SJCRH30 (cell line): ENCODE measurements around the gene CDX1. TPM values are rescaled to one million over a fixed set of nuclear protein-coding genes. Genes with fewer than 3 reads are reported as not detected.

Experiments
- DNase-seq, 2 experiments: peaks; one replicate each; pipeline ENCODE4 v3.0.0-alpha.2; 2015 to 2020
- H3K27ac ChIP-seq: fragments of 250-450 bp; sonication (Bioruptor Pico); 2 replicates; pipeline ENCODE4 v1.5.1; 2020; ENCODE audit warnings: mild to moderate bottlenecking, moderate library complexity
- H3K27me3 ChIP-seq: fragments of 250-450 bp; sonication (Bioruptor Pico); 2 replicates; pipeline ENCODE4 v1.5.1; 2020; ENCODE audit warnings: mild to moderate bottlenecking, moderate library complexity
- H3K36me3 ChIP-seq: fragments of 250-450 bp; sonication (Bioruptor Pico); 2 replicates; pipeline ENCODE4 v1.5.1; 2020; ENCODE audit warnings: mild to moderate bottlenecking, moderate library complexity
- H3K4me1 ChIP-seq: fragments of 250-450 bp; sonication (Bioruptor Pico); 2 replicates; pipeline ENCODE4 v1.5.1; 2020; ENCODE audit warnings: mild to moderate bottlenecking, moderate library complexity
- H3K4me3 ChIP-seq: fragments of 250-450 bp; sonication (Bioruptor Pico); 2 replicates; pipeline ENCODE4 v1.5.1; 2020; ENCODE audit warnings: mild to moderate bottlenecking, moderate library complexity
- H3K9me3 ChIP-seq: fragments of 250-450 bp; sonication (Bioruptor Pico); replicated peaks from 2 replicates; pipeline ENCODE4 v1.5.1; 2020; ENCODE audit warnings: mild to moderate bottlenecking, moderate library complexity
- total RNA-seq: library from RNA; depleted of rRNA; stranded (reverse); fragments of >200 nt; shearing (Covaris generic); gene quantifications from 2 replicates; pipeline ENCODE4 v1.2.3, GENCODE V29; 2014

CDX1 gene
- total RNA-seq, 1 experiment from 2014 or later, result not detected

GRCh38 chr5:150126199-150126920 lies 40.2 kb upstream of the CDX1 start:
- no peak overlapping the region for H3K27ac ChIP-seq
- no peak for DNase-seq
- H3K9me3 ChIP-seq, result no peaks in the 10 kb centered on the region
- no peaks in the 10 kb centered on the region for H3K36me3 ChIP-seq
- H3K27me3 ChIP-seq, result no peaks in the 10 kb centered on the region
- no peaks in the 10 kb centered on the region for H3K4me1 ChIP-seq
- no peak overlapping the region for H3K4me3 ChIP-seq

GRCh38 chr5:150126921-150127265 lies 39.7 kb upstream of the CDX1 start:
- H3K27me3 ChIP-seq, result no peaks in the 10 kb centered on the region
- H3K36me3 ChIP-seq, result no peaks in the 10 kb centered on the region
- no peak for DNase-seq
- no peak overlapping the region for H3K27ac ChIP-seq
- H3K4me1 ChIP-seq, result no peaks in the 10 kb centered on the region
- H3K4me3 ChIP-seq, result no peak overlapping the region
- no peaks in the 10 kb centered on the region for H3K9me3 ChIP-seq

- Histone ChIP-seq H3K36me3 (no peaks in the 10 kb centered on the region), H3K4me3 (no peak overlapping the region), H3K9me3 (no peaks in the 10 kb centered on the region), H3K27ac (no peak overlapping the region), H3K4me1 (no peaks in the 10 kb centered on the region), H3K27me3 (no peaks in the 10 kb centered on the region)
- no peak for DNase-seq
Measured at GRCh38 chr5:150129454-150129812, 37.1 kb upstream of the CDX1 start.

GRCh38 chr5:150129813-150130492 lies 36.6 kb upstream of the CDX1 start:
- no peaks in the 10 kb centered on the region for H3K36me3 ChIP-seq
- DNase-seq, result peak; percentile 62 to 73

GRCh38 chr5:150130493-150130922 lies 36.1 kb upstream of the CDX1 start:
- Histone ChIP-seq H3K4me3 (no peak overlapping the region), H3K36me3 (no peaks in the 10 kb centered on the region), H3K27ac (no peak overlapping the region), H3K9me3 (no peaks in the 10 kb centered on the region), H3K27me3 (no peaks in the 10 kb centered on the region), H3K4me1 (no peaks in the 10 kb centered on the region)
- no peak for DNase-seq

More at GRCh38 chr5:150129813-150130492, 36.6 kb upstream of the CDX1 start:
- no peak overlapping the region for H3K27ac ChIP-seq
- H3K4me1 ChIP-seq, result no peaks in the 10 kb centered on the region
- no peak overlapping the region for H3K4me3 ChIP-seq
- H3K27me3 ChIP-seq, result no peaks in the 10 kb centered on the region
- H3K9me3 ChIP-seq, result no peaks in the 10 kb centered on the region

GRCh38 chr5:150131461-150131860 lies 35.1 kb upstream of the CDX1 start:
- no peak overlapping the region for H3K4me3 ChIP-seq
- H3K4me1 ChIP-seq, result no peaks in the 10 kb centered on the region
- H3K9me3 ChIP-seq, result no peaks in the 10 kb centered on the region
- no peaks in the 10 kb centered on the region for H3K27me3 ChIP-seq
- no peak for DNase-seq
- H3K36me3 ChIP-seq, result no peaks in the 10 kb centered on the region
- no peak overlapping the region for H3K27ac ChIP-seq

GRCh38 chr5:150131978-150132694 lies 34.4 kb upstream of the CDX1 start:
- H3K4me1 ChIP-seq, result peaks cover 2% of the 10 kb centered on the region; the same call in 1 of the 2 replicates
- H3K4me3 ChIP-seq, result no peak overlapping the region
- no peaks in the 10 kb centered on the region for H3K27me3 ChIP-seq
- H3K36me3 ChIP-seq, result no peaks in the 10 kb centered on the region
- DNase-seq, result no peak
- H3K27ac ChIP-seq, result no peak overlapping the region
- no peaks in the 10 kb centered on the region for H3K9me3 ChIP-seq

GRCh38 chr5:150132740-150133139 lies 33.8 kb upstream of the CDX1 start:
- Histone ChIP-seq H3K27ac (no peak overlapping the region), H3K36me3 (no peaks in the 10 kb centered on the region), H3K4me1 (peaks cover 8% of the 10 kb centered on the region; the same call in 1 of the 2 replicates), H3K4me3 (no peak overlapping the region), H3K9me3 (no peaks in the 10 kb centered on the region), H3K27me3 (no peaks in the 10 kb centered on the region)
- DNase-seq, result no peak

GRCh38 chr5:150133581-150134197 lies 32.9 kb upstream of the CDX1 start:
- Histone ChIP-seq H3K36me3 (no peaks in the 10 kb centered on the region), H3K27me3 (no peaks in the 10 kb centered on the region), H3K9me3 (no peaks in the 10 kb centered on the region), H3K4me3 (no peak overlapping the region), H3K27ac (no peak overlapping the region), H3K4me1 (peaks cover 18% of the 10 kb centered on the region)
- DNase-seq, result no peak

- Histone ChIP-seq H3K4me3 (no peak overlapping the region), H3K36me3 (no peaks in the 10 kb centered on the region), H3K4me1 (peaks cover 23% of the 10 kb centered on the region), H3K27ac (no peak overlapping the region), H3K9me3 (no peaks in the 10 kb centered on the region), H3K27me3 (no peaks in the 10 kb centered on the region)
- DNase-seq, result no peak
Measured at GRCh38 chr5:150134198-150134588, 32.4 kb upstream of the CDX1 start.

- Histone ChIP-seq H3K27me3 (no peaks in the 10 kb centered on the region), H3K9me3 (no peaks in the 10 kb centered on the region), H3K4me1 (peaks cover 36% of the 10 kb centered on the region), H3K36me3 (no peaks in the 10 kb centered on the region), H3K4me3 (no peak overlapping the region), H3K27ac (no peak overlapping the region)
- no peak for DNase-seq
Measured at GRCh38 chr5:150135557-150136304, 30.8 kb upstream of the CDX1 start.

- peaks cover 44% of the 10 kb centered on the region for H3K4me1 ChIP-seq
- DNase-seq, result no peak
- no peaks in the 10 kb centered on the region for H3K9me3 ChIP-seq
- H3K27ac ChIP-seq, result no peak overlapping the region
- no peaks in the 10 kb centered on the region for H3K36me3 ChIP-seq
- no peak overlapping the region for H3K4me3 ChIP-seq
- H3K27me3 ChIP-seq, result no peaks in the 10 kb centered on the region
Measured at GRCh38 chr5:150136305-150137167, 30.0 kb upstream of the CDX1 start.

GRCh38 chr5:150137168-150137957 lies 29.2 kb upstream of the CDX1 start:
- no peak for DNase-seq
- Histone ChIP-seq H3K36me3 (no peaks in the 10 kb centered on the region), H3K27ac (peak overlapping the region; percentile 56; the same call in 1 of the 2 replicates), H3K9me3 (no peaks in the 10 kb centered on the region), H3K4me3 (no peak overlapping the region), H3K4me1 (peaks cover 52% of the 10 kb centered on the region), H3K27me3 (no peaks in the 10 kb centered on the region)
